ENCODE data around the gene TMPO. TPM values are rescaled to one million over a fixed set of nuclear protein-coding genes. Genes with fewer than 3 reads are reported as not detected.

Gene TMPO
- total and polyA plus RNA-seq, 2 of the 4 experiments (the other 2 are of a cell fraction), result 30.0 to 62.0 TPM

GRCh38 chr12:98578392-98578791 is 63.0 kb downstream of the TMPO start:
- H3K4ac ChIP-seq (ENCODE audit: low read depth, low read length), result no peak overlapping the region
- DNase-seq (no peak), ATAC-seq (ENCODE audit: low read depth) (no peak)
- in situ Hi-C loops (cut with MboI; ENCODE audit: low sequenced_read_pairs), result no loop called here
- H3K4me2 ChIP-seq (ENCODE audit: low read depth, low read length), result no peak overlapping the region
- H4K20me1 ChIP-seq (ENCODE audit: insufficient read depth, low read length), result no peaks in the 10 kb centered on the region
- H2BK15ac ChIP-seq (ENCODE audit: low read depth, low read length), result no peak overlapping the region
- H2AK5ac ChIP-seq (ENCODE audit: low read depth, low read length), result no peak overlapping the region
- H4K91ac ChIP-seq (ENCODE audit: insufficient read depth, low read depth, low read length), result no peak overlapping the region
- H3K27me3 ChIP-seq (ENCODE audit: control insufficient read depth, insufficient read depth, low read length), result no peaks in the 10 kb centered on the region
- H2AFZ ChIP-seq (replicated peaks; ENCODE audit: low read length, poor library complexity), result no peak overlapping the region
- no peak overlapping the region for H3K4me3 ChIP-seq (ENCODE audit: insufficient read depth, low read depth, low read length)
- H3K9ac ChIP-seq (ENCODE audit: low read depth, low read length), result no peak overlapping the region
- dilution Hi-C loops (cut with HindIII; ENCODE audit: low sequenced_read_pairs, unreplicated experiment), result no loop called here
- no peak overlapping the region for H2BK20ac ChIP-seq (ENCODE audit: low read depth, low read length)
- intact Hi-C loops (cut with micrococcal nuclease), result no loop called here
- ChIA-PET POLR2A (ENCODE audit: unreplicated experiment) (no interaction called here), CTCF (no interaction called here)
- no peaks in the 10 kb centered on the region for H3K79me1 ChIP-seq (ENCODE audit: low read depth in 1 of 2, low read length in 2 of 2)
- BruUV-seq (replicated peaks), result no TSS peak
- no peak overlapping the region for H3K23ac ChIP-seq (ENCODE audit: low read depth, low read length)
- H3K27ac ChIP-seq (ENCODE audit: insufficient read depth, low read length), result no peak overlapping the region
- no peak overlapping the region for H4K8ac ChIP-seq (ENCODE audit: low read depth in 2 of 2, low read length in 2 of 2)
- no peaks in the 10 kb centered on the region for H3K9me1 ChIP-seq (ENCODE audit: insufficient read depth, low read length)
- no peaks in the 10 kb centered on the region for H3K4me1 ChIP-seq (ENCODE audit: control insufficient read depth, insufficient read depth, low read length)
- H3K18ac ChIP-seq (ENCODE audit: low read depth, low read length), result no peak overlapping the region
- H3K9me3 ChIP-seq (ENCODE audit: control insufficient read depth, insufficient read depth, low read length), result no peaks in the 10 kb centered on the region
- no peak overlapping the region for H4K5ac ChIP-seq (ENCODE audit: low read depth, low read length)
- no peak overlapping the region for H2AK9ac ChIP-seq (replicated peaks; ENCODE audit: low read depth, low read length, poor library complexity)
- no peak overlapping the region for H2BK5ac ChIP-seq (ENCODE audit: low read depth, low read length, poor library complexity, severe bottlenecking)
- TF ChIP-seq POLR2A (IDR thresholded peaks at IDR 0.05; ENCODE audit: low read depth, low read length), result no peak
- no peak for TF ChIP-seq MAZ (IDR thresholded peaks at IDR 0.05; ENCODE audit: borderline replicate concordance, low read depth, low read length)
- no peak for TF ChIP-seq CHD1 (IDR thresholded peaks at IDR 0.05; ENCODE audit: low read depth, low read length)
- no peak for TF ChIP-seq ELK1 (IDR thresholded peaks at IDR 0.05; ENCODE audit: borderline replicate concordance, low read depth, low read length)
- no peak for TF ChIP-seq MXI1 (IDR thresholded peaks at IDR 0.05; ENCODE audit: borderline replicate concordance, low read depth, low read length)
- no peak for TF ChIP-seq RFX5 (IDR thresholded peaks at IDR 0.05; ENCODE audit: low read depth, low read length)
- TF ChIP-seq FOS (IDR thresholded peaks at IDR 0.05; ENCODE audit: low read depth, low read length), result no peak
- no peak for TF ChIP-seq NFE2L2 (IDR thresholded peaks at IDR 0.05; ENCODE audit: low read depth, low read length)
- no CpG with 5 or more reads among the region's 1 CpG for WGBS, 2 experiments (ENCODE audit: extremely low coverage in 2 of 2, insufficient read length in 1 of 2)
- no peak overlapping the region for H2BK120ac ChIP-seq (ENCODE audit: low read depth, low read length)
- H3K56ac ChIP-seq (ENCODE audit: extremely low read depth, insufficient read depth, low read length), result no peak overlapping the region
- H3K36me3 ChIP-seq (ENCODE audit: control insufficient read depth, insufficient read depth, low read length), result no peaks in the 10 kb centered on the region
- H3K14ac ChIP-seq (replicated peaks; ENCODE audit: low read depth, low read length), result no peak overlapping the region
